Measurements from ENCODE around the gene SARDH. TPM values are rescaled to one million over a fixed set of nuclear protein-coding genes. Genes with fewer than 3 reads are reported as not detected.

Gene SARDH
- total RNA-seq (2022; extraction: Qiagen RNA extraction): 0.07 to 0.16 TPM (median 0.09 TPM) in 4 of 5 replicates, not detected in the other

GRCh38 chr9:133737774-133738639, at the start of gene SARDH:
TSS of gene SARDH (minus strand) at chr9:133738352. CDS start at chr9:133734173, 4,179 bp downstream.

GRCh38 chr9:133635533-133636531, 102.3 kb downstream of the SARDH start, which contains the start of gene DBH:
TSS of gene DBH (plus strand) at chr9:133636363. CDS start at chr9:133636372, 9 bp downstream.

Other genes starting within 250 kb of the SARDH start
- gene MYMK, start 213.4 kb downstream of the SARDH start, total RNA-seq (2022; extraction: Qiagen RNA extraction): not detected in 5 replicates
- not detected in 5 replicates for gene ADAMTSL2, start 203.6 kb downstream of the SARDH start, total RNA-seq (2022; extraction: Qiagen RNA extraction)
- gene FAM163B, start 129.0 kb downstream of the SARDH start, total RNA-seq (2022; extraction: Qiagen RNA extraction): not detected in 5 replicates
- gene DBH, start 102.0 kb downstream of the SARDH start, total RNA-seq (2022; extraction: Qiagen RNA extraction): not detected in 5 replicates